Activated T-cell treated with anti-CD3 and anti-CD28 coated beads, Interleukin-2, amount 50 U/mL, for 4 hours (primary cell): Measurements from ENCODE around the gene UGT2B10. TPM values are rescaled to one million over a fixed set of nuclear protein-coding genes. Genes with fewer than 3 reads are reported as not detected.
"Not testable (repeated sequence)": the region's sequence is repeated elsewhere in the genome, so short reads cannot be mapped to it uniquely, and the experiment has no call there.

Experiments
- ATAC-seq, 2 donors: fragments of 200-7000 bp; cut with Tn5 transposase; one replicate each; pipeline ENCODE4 v1.10.0; 2021
- DNase-seq: peaks from one replicate; pipeline ENCODE4 v3.0.0-alpha.2; 2020
- H3K27me3 Mint-ChIP-seq: one replicate; pipeline ENCODE4 v1.8.0; 2021; ENCODE audit warnings: low read depth, mixed read lengths
- H3K36me3 Mint-ChIP-seq: one replicate; pipeline ENCODE4 v1.8.0; 2022; ENCODE audit warnings: mixed read lengths; ENCODE audit not compliant: insufficient read depth
- H3K4me1 Mint-ChIP-seq: one replicate; pipeline ENCODE4 v1.8.0; 2021; ENCODE audit warnings: low read depth, mixed read lengths
- H3K4me3 Mint-ChIP-seq: one replicate; pipeline ENCODE4 v1.8.0; 2021; ENCODE audit warnings: mild to moderate bottlenecking, moderate library complexity, mixed read lengths
- H3K9me3 Mint-ChIP-seq: one replicate; pipeline ENCODE4 v1.8.0; 2021; ENCODE audit warnings: mixed read lengths
- total RNA-seq, 3 donors: library from RNA; stranded (reverse); gene quantifications; one replicate each; pipeline ENCODE4 v1.2.1, GENCODE V29; 2021

The UGT2B10 gene
- total RNA-seq = not detected

- H3K4me1 Mint-ChIP-seq, H3K9me3 Mint-ChIP-seq, H3K27me3 Mint-ChIP-seq, ATAC-seq, DNase-seq, H3K36me3 Mint-ChIP-seq, H3K4me3 Mint-ChIP-seq: not testable (repeated sequence)
Measured at GRCh38 chr4:68815617-68816409, at the start of gene UGT2B10. TSS of gene UGT2B10 (plus strand) at chr4:68815994. CDS start at chr4:68816020, 26 bp downstream.

GRCh38 chr4:68771836-68772235, 44.0 kb upstream of the UGT2B10 start:
- DNase-seq, H3K9me3 Mint-ChIP-seq, H3K4me1 Mint-ChIP-seq, ATAC-seq, H3K36me3 Mint-ChIP-seq, H3K4me3 Mint-ChIP-seq, H3K27me3 Mint-ChIP-seq: not testable (repeated sequence)

GRCh38 chr4:68773699-68774098, 42.1 kb upstream of the UGT2B10 start:
- Mint-ChIP-seq H3K4me3 (no peak overlapping the region), H3K4me1 (no peaks in the 10 kb centered on the region), H3K9me3 (peaks cover 4% of the 10 kb centered on the region), H3K36me3 (no peaks in the 10 kb centered on the region), H3K27me3 (peaks cover 5% of the 10 kb centered on the region)
- DNase-seq = no peak
- no peak for ATAC-seq

- no peak for DNase-seq
- no peaks in the 10 kb centered on the region for H3K4me1 Mint-ChIP-seq
- no peaks in the 10 kb centered on the region for H3K27me3 Mint-ChIP-seq
- H3K36me3 Mint-ChIP-seq = no peaks in the 10 kb centered on the region
- ATAC-seq = no peak
- H3K9me3 Mint-ChIP-seq = peaks cover 27% of the 10 kb centered on the region
- no peak overlapping the region for H3K4me3 Mint-ChIP-seq
Measured at GRCh38 chr4:68780232-68780631, 35.6 kb upstream of the UGT2B10 start.

- Mint-ChIP-seq H3K36me3 (no peaks in the 10 kb centered on the region), H3K4me1 (no peaks in the 10 kb centered on the region), H3K27me3 (no peaks in the 10 kb centered on the region), H3K9me3 (no peaks in the 10 kb centered on the region), H3K4me3 (no peak overlapping the region)
- no peak for ATAC-seq
- DNase-seq = no peak
Measured at GRCh38 chr4:68797048-68797447, 18.7 kb upstream of the UGT2B10 start.

GRCh38 chr4:68797618-68798017, 18.2 kb upstream of the UGT2B10 start:
- H3K27me3 Mint-ChIP-seq = no peaks in the 10 kb centered on the region
- no peaks in the 10 kb centered on the region for H3K9me3 Mint-ChIP-seq
- no peak for DNase-seq
- no peak for ATAC-seq
- H3K4me3 Mint-ChIP-seq = no peak overlapping the region
- H3K4me1 Mint-ChIP-seq = no peaks in the 10 kb centered on the region
- H3K36me3 Mint-ChIP-seq = no peaks in the 10 kb centered on the region

GRCh38 chr4:68803013-68803412, 12.8 kb upstream of the UGT2B10 start:
- H3K4me1 Mint-ChIP-seq = no peaks in the 10 kb centered on the region
- no peaks in the 10 kb centered on the region for H3K27me3 Mint-ChIP-seq
- H3K4me3 Mint-ChIP-seq = no peak overlapping the region
- DNase-seq (no peak), ATAC-seq (no peak)
- peaks cover 3% of the 10 kb centered on the region for H3K9me3 Mint-ChIP-seq
- H3K36me3 Mint-ChIP-seq = no peaks in the 10 kb centered on the region

GRCh38 chr4:68808060-68808459, 7.7 kb upstream of the UGT2B10 start:
- Mint-ChIP-seq H3K27me3 (no peaks in the 10 kb centered on the region), H3K4me1 (no peaks in the 10 kb centered on the region), H3K4me3 (no peak overlapping the region), H3K36me3 (no peaks in the 10 kb centered on the region), H3K9me3 (peaks cover 3% of the 10 kb centered on the region)
- DNase-seq (no peak), ATAC-seq (no peak)

GRCh38 chr4:68810919-68811318, 4.9 kb upstream of the UGT2B10 start:
- no peak for DNase-seq
- ATAC-seq = no peak
- Mint-ChIP-seq H3K9me3 (peaks cover 3% of the 10 kb centered on the region), H3K27me3 (no peaks in the 10 kb centered on the region), H3K4me1 (no peaks in the 10 kb centered on the region), H3K4me3 (no peak overlapping the region), H3K36me3 (no peaks in the 10 kb centered on the region)

GRCh38 chr4:68816410-68817265, 844 bp downstream of the UGT2B10 start:
- not testable (repeated sequence) for H3K27me3 Mint-ChIP-seq, H3K4me1 Mint-ChIP-seq, H3K9me3 Mint-ChIP-seq, ATAC-seq, H3K4me3 Mint-ChIP-seq, DNase-seq, H3K36me3 Mint-ChIP-seq

- H3K27me3 Mint-ChIP-seq = no peaks in the 10 kb centered on the region
- DNase-seq (no peak), ATAC-seq (no peak)
- H3K4me1 Mint-ChIP-seq = no peaks in the 10 kb centered on the region
- no peaks in the 10 kb centered on the region for H3K9me3 Mint-ChIP-seq
- no peak overlapping the region for H3K4me3 Mint-ChIP-seq
- no peaks in the 10 kb centered on the region for H3K36me3 Mint-ChIP-seq
Measured at GRCh38 chr4:68817386-68817785, 1.6 kb downstream of the UGT2B10 start.

GRCh38 chr4:68818030-68818462, 2.3 kb downstream of the UGT2B10 start:
- H3K27me3 Mint-ChIP-seq, H3K9me3 Mint-ChIP-seq, H3K4me3 Mint-ChIP-seq, ATAC-seq, DNase-seq, H3K36me3 Mint-ChIP-seq, H3K4me1 Mint-ChIP-seq: not testable (repeated sequence)

GRCh38 chr4:68831642-68832041, 15.8 kb downstream of the UGT2B10 start:
- no peak overlapping the region for H3K4me3 Mint-ChIP-seq
- H3K36me3 Mint-ChIP-seq = no peaks in the 10 kb centered on the region
- DNase-seq (no peak), ATAC-seq (no peak)
- no peaks in the 10 kb centered on the region for H3K9me3 Mint-ChIP-seq
- no peaks in the 10 kb centered on the region for H3K27me3 Mint-ChIP-seq
- no peaks in the 10 kb centered on the region for H3K4me1 Mint-ChIP-seq

- no peaks in the 10 kb centered on the region for H3K27me3 Mint-ChIP-seq
- DNase-seq (no peak), ATAC-seq (no peak)
- H3K9me3 Mint-ChIP-seq = no peaks in the 10 kb centered on the region
- H3K4me1 Mint-ChIP-seq = no peaks in the 10 kb centered on the region
- no peak overlapping the region for H3K4me3 Mint-ChIP-seq
- no peaks in the 10 kb centered on the region for H3K36me3 Mint-ChIP-seq
Measured at GRCh38 chr4:68850293-68850692, 34.5 kb downstream of the UGT2B10 start.

GRCh38 chr4:68855771-68856170, 40.0 kb downstream of the UGT2B10 start:
- ATAC-seq (no peak), DNase-seq (no peak)
- no peaks in the 10 kb centered on the region for H3K27me3 Mint-ChIP-seq
- H3K9me3 Mint-ChIP-seq = peaks cover 4% of the 10 kb centered on the region
- H3K4me1 Mint-ChIP-seq = no peaks in the 10 kb centered on the region
- no peak overlapping the region for H3K4me3 Mint-ChIP-seq
- H3K36me3 Mint-ChIP-seq = no peaks in the 10 kb centered on the region
